HG02623 (cell line): ENCODE results near the gene SEC14L6.
"Not testable (repeated sequence)": the region's sequence is repeated elsewhere in the genome, so short reads cannot be mapped to it uniquely, and the experiment has no call there.

Experiments used
- ATAC-seq: cut with Tn5 transposase; IDR thresholded peaks from one replicate; pipeline ENCODE4 v1.9.1; 2021; ENCODE audit warnings: moderate library complexity; ENCODE audit not compliant: unreplicated experiment

Gene SEC14L6

DNA sequence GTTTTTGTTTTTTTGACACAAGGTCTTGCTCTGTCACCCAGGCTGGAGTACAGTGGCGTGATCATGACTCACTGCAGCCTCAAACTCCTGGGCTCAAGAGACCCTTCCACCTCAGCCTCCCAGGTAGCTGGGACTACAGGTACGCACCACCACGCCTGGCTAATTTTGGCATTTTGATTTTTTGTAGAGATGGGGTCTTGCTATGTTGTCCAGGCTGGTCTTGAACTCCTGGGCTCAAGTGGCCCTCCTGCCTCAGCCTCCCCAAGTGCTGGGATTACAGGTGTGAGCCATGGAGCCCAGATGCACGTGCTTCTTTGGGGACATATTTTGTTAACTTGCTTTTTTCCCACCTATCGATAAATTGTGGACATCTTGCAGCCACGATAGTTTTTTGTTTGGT, 20.7 kb upstream of the SEC14L6 start:
- ATAC-seq = not testable (repeated sequence)

GRCh38 chr22:30566125-30566524, 19.6 kb upstream of the SEC14L6 start:
- ATAC-seq = no peak

GRCh38 chr22:30565341-30565740, 18.8 kb upstream of the SEC14L6 start:
- ATAC-seq = no peak

DNA sequence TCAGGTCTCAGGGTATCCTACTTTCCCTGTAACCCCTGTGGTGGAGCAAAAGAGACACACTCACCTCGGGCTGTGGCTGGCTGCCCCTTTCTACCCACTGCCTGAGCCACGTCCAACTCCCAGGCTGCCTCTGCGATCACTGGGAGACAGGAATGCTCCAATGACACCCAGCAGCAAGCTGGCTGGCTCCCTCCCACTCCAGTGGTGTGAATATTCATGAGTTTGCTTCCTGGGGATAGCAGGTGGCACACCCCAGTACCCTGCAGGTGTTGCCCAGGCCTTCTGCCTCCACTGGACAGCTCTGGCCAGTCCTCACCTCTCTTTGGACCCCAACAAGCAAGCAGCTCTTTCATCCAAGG, 18.2 kb upstream of the SEC14L6 start:
- no peak for ATAC-seq

GRCh38 chr22:30564045-30564760, 17.7 kb upstream of the SEC14L6 start:
- no peak for ATAC-seq

- no peak for ATAC-seq
Observed at GRCh38 chr22:30562366-30562765, 15.8 kb upstream of the SEC14L6 start.

- ATAC-seq = no peak
Observed at GRCh38 chr22:30561402-30562189, 15.1 kb upstream of the SEC14L6 start.

GRCh38 chr22:30560643-30561202, 14.2 kb upstream of the SEC14L6 start:
- not testable (repeated sequence) for ATAC-seq

DNA sequence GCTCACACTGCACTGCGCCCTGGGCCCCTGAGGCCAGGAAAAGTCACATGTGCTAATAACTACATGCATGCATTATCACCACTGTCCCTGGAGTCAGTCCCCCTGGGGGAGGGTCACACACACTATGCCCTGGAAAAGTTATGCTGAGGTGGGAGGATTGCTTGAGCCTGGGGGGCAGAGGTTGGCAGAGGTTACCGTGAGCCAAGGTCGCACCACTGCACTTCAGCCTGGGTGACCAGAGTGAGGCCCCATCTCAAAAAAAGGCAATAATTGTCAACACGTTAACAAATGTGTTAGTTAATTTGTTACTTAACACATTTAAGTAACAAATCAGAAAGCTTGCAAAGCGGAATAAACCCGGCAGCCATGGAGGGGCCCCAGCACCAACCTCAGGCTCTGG, 13.3 kb upstream of the SEC14L6 start:
- ATAC-seq = no peak

GRCh38 chr22:30557243-30557642, 10.7 kb upstream of the SEC14L6 start:
- no peak for ATAC-seq

- ATAC-seq = no peak
Observed at GRCh38 chr22:30556388-30556787, 9.8 kb upstream of the SEC14L6 start.

- no peak for ATAC-seq
Observed at GRCh38 chr22:30555282-30556210, 9.0 kb upstream of the SEC14L6 start.

DNA sequence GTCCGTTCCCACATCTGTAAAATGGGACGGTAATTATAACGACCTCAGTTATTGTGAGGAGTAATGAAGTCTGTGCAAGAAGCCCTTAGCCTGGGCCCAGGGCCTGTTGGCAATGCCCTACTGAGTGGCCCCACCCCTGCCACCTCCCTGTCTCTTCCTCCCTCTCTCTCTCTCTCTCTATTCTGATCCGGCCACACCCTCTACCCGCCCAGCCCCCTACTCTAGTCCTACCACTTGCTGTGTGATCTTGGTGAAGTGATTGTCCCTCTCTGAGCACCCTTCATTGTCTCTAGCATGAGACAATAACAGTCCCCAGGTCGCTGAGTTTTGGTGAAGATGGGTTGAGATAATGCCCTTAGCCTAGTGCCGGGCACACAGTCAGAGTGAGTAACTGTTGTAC, 7.4 kb upstream of the SEC14L6 start:
- ATAC-seq = no peak

DNA sequence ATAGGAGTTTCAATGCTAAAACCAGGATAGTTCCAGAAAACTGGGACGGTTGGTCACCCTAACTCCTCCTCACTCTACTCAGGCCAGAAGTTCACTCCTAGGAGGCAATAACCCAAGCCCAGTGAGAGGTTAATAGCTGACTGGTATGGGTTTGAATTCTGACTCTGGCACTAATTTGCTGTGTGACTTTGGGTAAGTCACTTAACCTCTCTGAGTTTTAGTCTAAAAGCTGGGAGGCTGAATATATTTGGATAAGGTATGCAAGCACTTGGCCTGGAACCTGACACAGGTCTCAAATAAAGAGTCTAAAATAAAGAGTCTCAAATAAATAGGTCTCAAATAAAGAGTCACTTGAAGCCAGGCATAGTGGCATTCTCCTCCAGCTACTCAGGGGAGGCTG, 6.2 kb upstream of the SEC14L6 start:
- ATAC-seq = no peak

DNA sequence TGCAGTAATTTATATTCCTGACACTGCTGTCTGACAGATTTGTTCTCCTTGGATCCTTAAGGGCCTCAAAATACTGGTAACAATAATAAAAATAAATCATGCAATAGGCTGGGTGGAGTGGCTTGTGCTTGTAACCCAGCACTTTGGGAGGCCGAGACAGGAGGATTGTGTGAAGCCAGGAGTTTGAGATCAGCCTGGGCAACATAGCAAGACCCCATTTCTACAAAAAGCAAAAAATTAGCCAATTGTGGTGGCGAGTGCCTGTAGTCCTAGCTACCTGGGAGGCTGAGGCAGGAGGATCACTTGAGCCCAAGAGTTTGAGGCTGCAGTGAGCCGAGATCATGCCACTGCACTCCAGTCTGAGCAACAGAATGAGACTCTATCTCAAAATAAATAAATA, 5.3 kb upstream of the SEC14L6 start:
- ATAC-seq = not testable (repeated sequence)

- ATAC-seq = no peak
Observed at GRCh38 chr22:30547188-30547587, 647 bp upstream of the SEC14L6 start.

DNA sequence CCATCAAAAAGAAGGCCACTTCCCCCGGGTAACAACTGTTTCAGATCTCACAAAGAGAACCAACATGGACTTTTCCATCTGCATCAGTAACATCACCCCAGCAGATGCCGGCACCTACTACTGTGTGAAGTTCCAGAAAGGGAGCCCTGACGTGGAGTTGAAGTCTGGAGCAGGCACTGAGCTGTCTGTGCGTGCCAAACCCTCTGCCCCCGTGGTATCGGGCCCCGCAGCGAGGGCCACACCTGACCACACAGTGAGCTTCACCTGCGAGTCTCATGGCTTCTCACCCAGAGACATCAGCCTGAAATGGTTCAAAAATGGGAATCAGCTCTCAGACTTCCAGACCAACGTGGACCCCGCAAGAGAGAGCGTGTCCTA, 3.7 kb downstream of the SEC14L6 start:
- no peak for ATAC-seq

GRCh38 chr22:30541961-30542810, 4.4 kb downstream of the SEC14L6 start:
- ATAC-seq = no peak

DNA sequence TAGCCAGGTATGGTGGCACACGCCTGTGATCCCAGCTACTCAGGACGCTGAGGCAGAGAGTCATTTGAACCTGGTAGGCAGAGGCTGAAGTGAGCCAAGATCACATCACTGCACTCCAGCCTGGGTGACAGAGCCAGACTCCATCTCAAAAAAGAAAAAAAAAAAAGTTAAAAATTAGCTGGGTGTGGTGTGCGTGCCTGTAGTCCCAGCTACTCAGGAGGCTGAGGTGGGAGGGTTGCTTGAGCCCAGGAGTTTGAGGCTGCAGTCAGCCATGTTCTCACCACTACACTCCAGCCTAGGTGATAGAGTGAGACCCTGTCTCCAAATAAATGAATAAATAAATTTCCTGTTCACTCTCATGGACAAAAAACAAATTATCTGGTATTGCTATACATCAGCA, 5.0 kb downstream of the SEC14L6 start:
- ATAC-seq = not testable (repeated sequence)

- ATAC-seq = no peak
Observed at GRCh38 chr22:30539368-30539767, 7.2 kb downstream of the SEC14L6 start.
